H4 (cell line): Measurements from ENCODE around the gene PPP1R13L. TPM values are rescaled to one million over a fixed set of nuclear protein-coding genes. Genes with fewer than 3 reads are reported as not detected.
A peak's percentile ranks its signal among the peaks of the same experiment; 100 is the strongest.
"Not testable (repeated sequence)": the region's sequence is repeated elsewhere in the genome, so short reads cannot be mapped to it uniquely, and the experiment has no call there.

Experiments
- DNase-seq: peaks from one replicate; pipeline ENCODE4 v3.0.0-alpha.2; 2015; ENCODE audit warnings: low spot score
- total RNA-seq: library from RNA; depleted of rRNA; stranded (reverse); fragments of >200 nt; shearing (Covaris generic); gene quantifications from 2 replicates; pipeline ENCODE4 v1.2.3, GENCODE V29; 2014

Gene PPP1R13L
- total RNA-seq, 1 experiment from 2014 or later, result 1.1 TPM

GRCh38 chr19:45431008-45431407 lies 26.1 kb upstream of the PPP1R13L start:
- not testable (repeated sequence) for DNase-seq

GRCh38 chr19:45429896-45430295 lies 25.0 kb upstream of the PPP1R13L start:
- not testable (repeated sequence) for DNase-seq

GRCh38 chr19:45428384-45429231 lies 23.7 kb upstream of the PPP1R13L start:
- DNase-seq, result no peak

- peak; percentile 88 for DNase-seq
These were observed 19.6 kb upstream of the PPP1R13L start for GRCh38 chr19:45424191-45425058.

- DNase-seq, result peak; percentile 88
These were observed 18.8 kb upstream of the PPP1R13L start, which contains the start of gene ERCC1 for GRCh38 chr19:45423589-45424190. ERCC1 (minus strand) TSS chr19:45423917; CDS start chr19:45423374, 543 bp downstream.

- no peak for DNase-seq
These were observed 18.2 kb upstream of the PPP1R13L start for GRCh38 chr19:45423033-45423588.

GRCh38 chr19:45421947-45422498 lies 17.2 kb upstream of the PPP1R13L start:
- DNase-seq, result no peak

- no peak for DNase-seq
These were observed 16.0 kb upstream of the PPP1R13L start for GRCh38 chr19:45420871-45421270.

- DNase-seq, result no peak
These were observed 15.5 kb upstream of the PPP1R13L start for GRCh38 chr19:45420356-45420755.

- DNase-seq, result no peak
These were observed 15.0 kb upstream of the PPP1R13L start for GRCh38 chr19:45419895-45420294.

GRCh38 chr19:45419396-45419795 lies 14.5 kb upstream of the PPP1R13L start:
- no peak for DNase-seq

GRCh38 chr19:45418802-45419201 lies 13.9 kb upstream of the PPP1R13L start:
- no peak for DNase-seq

- no peak for DNase-seq
These were observed 12.3 kb upstream of the PPP1R13L start for GRCh38 chr19:45417151-45417550.

GRCh38 chr19:45414468-45414867 lies 9.6 kb upstream of the PPP1R13L start:
- DNase-seq, result no peak

- DNase-seq, result no peak
These were observed 8.6 kb upstream of the PPP1R13L start for GRCh38 chr19:45413497-45413896.

- not testable (repeated sequence) for DNase-seq
These were observed 5.5 kb upstream of the PPP1R13L start for GRCh38 chr19:45410330-45410729.

GRCh38 chr19:45409557-45409920 lies 4.7 kb upstream of the PPP1R13L start:
- DNase-seq, result no peak

GRCh38 chr19:45408830-45409556 lies 4.1 kb upstream of the PPP1R13L start:
- no peak for DNase-seq

- DNase-seq, result no peak
These were observed 3.3 kb upstream of the PPP1R13L start for GRCh38 chr19:45408121-45408520.

- DNase-seq, result not testable (repeated sequence)
These were observed 2.7 kb upstream of the PPP1R13L start for GRCh38 chr19:45407585-45407984.

GRCh38 chr19:45407091-45407375 lies 2.2 kb upstream of the PPP1R13L start:
- DNase-seq, result no peak
